ENCODE measurements around the gene PDF.
A peak's percentile ranks its signal among the peaks of the same experiment; 100 is the strongest.
"Not testable (repeated sequence)": the region's sequence is repeated elsewhere in the genome, so short reads cannot be mapped to it uniquely, and the experiment has no call there.

Gene PDF
- total RNA-seq, result 0.12 to 3.2 (median 0.65) reads per million in 18 experiments

DNA sequence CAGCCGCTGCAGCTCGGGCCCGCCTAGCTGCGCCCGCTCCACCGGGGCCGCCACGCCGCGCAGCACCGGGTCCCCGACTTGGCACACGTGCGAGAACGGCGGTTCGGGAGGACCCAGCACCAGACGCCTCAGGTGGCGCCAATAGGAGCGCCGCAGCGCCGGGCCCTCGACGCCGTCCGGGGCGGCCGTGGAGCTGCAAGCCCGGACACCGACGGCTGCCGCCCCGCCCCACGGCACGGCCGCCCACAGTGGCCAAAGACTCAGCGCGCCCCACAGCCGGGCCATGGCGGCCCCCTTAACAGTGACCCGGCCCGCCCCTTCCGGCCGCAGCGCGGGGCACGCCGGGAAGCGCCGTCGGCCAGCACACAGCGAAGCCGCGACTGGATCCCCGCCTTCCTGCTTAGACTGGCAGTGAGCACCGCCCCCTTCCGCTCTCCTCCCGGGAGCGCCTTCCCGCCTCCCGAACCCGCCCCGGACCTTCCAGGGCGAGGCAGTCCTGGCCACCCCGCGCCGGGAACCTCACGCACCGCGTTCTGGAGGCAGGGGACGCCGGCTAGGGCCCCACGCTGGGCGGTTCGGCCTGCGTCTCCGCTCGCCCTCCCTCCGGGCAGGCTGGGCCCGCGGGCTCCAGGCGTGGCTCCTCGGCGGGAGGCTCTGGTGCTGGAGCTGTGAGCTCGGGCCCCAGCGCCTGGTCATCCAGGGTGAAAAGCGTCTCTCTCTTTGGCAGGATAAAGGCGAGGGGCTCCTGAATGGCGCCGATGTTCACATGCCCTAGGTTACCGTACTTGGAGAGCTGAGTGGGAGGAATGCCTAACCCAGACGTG is at the start of gene PDF:
Gene PDF (minus strand): TSS at position 303 of the 824 bp plus-strand sequence. CDS start 18 bp downstream, at position 285.
- peak; percentile 92 to 94 for DNase-seq

- DNase-seq, result no peak
Measured at GRCh38 chr16:69378760-69379159, 48.4 kb upstream of the PDF start.

DNA sequence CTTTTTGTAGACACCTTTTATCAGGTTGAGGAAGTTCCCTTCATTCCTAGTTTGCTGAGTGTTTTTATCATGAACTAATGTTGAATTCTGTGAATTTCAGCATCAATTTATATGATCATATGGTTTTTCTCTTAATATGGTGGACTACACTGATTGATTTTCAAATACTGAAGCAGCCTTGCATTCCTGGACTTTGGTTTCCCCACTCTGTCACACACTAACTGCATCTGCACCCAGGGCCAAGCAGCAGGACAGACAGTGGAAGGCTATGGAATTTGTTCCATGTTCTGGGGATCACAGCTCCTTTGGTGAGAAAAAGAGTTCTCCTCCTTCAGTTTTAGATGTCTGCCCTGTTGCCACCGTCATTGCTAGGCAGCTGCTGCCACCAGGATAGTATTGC is 47.6 kb upstream of the PDF start:
- no peak for DNase-seq

DNA sequence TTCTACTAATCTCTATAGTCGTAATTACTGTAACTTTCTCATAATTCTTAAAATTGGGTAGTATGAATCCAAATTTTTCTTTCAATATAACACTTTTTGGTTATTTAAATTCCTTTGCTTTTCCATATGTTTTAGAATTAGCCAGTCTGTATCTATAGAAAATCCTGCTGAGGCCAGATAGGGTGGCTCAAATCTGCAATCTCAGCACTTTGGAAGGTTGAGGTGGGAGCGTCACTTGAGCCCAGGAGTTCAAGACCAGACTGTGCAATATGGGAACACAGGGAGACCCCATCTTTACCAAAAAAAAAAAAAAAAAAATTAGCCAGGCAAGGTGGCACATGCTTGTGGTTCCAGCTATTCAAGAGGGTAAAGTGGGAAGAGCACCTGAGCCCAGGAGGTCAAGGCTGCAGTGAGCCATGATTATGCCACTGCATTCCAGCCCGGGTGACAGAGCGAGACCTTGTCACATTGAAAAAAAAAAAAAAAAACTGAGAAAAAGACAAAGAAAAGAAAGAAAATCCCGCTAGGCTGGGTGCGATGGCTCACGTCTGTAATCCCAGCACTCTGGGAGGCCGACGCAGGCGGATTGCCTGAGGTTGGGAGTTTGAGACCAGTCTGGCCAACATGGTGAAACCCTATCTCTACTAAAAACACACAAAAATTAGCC is 46.1 kb upstream of the PDF start:
- DNase-seq, result no peak

DNA sequence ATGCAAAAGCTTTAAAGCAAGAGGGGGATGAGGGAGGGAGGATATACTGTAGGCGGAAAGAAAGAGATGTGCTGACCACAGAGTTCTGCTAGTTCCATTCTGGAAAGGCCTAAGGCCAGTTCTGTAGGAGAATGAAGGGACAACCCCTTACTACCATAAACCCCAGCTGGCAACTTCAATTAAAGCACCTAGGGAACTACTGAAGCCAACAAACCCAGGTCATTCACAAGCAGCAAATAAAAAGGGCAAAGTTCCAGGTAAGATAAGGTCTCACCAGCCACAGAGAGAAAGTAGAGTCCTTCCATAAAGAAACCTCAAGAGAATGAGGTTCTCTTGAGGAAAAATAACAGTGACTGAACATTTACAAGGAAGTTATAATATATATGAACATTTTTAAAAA is 42.6 kb upstream of the PDF start:
- no peak for DNase-seq

- no peak for DNase-seq
Measured at GRCh38 chr16:69371564-69371963, 41.2 kb upstream of the PDF start.

DNA sequence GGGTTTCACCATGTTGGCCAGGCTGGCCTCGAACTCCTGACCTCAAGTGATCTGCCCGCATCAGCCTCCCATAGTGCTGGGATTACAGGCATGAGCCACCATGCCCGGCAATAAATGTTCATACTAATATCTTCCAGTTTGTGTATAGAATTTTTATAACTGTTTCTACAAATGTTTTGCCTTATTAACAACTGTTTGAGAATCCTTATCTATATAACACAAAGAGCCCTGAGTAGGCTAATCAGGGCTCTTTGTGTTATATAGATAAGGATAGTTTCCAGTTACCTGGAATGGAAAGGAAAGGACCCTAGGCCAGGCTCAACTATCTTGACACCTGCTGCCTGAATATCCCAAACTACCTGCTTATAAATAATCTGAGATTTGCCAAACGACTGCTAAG is 38.5 kb upstream of the PDF start:
- DNase-seq, result no peak

DNA sequence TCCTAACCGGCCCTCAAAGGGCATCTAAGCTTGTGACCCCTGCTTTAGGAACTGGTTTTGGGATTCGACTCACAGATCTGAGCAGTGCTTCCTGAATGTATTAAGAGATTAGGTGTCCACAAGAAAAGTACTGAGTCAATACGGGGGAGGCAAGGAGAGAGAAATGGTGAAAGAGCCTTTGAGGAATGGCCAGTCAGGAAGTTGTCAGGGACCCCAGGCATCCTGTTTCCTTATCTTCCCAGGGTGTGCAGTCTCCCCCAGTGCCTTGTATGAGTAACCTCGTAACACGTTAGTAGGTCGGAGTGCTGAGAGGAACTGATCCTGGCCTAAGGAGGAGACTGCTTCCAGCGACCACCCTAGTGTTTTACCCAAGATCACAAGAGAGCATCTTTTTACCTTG is 37.6 kb upstream of the PDF start:
- DNase-seq, result no peak

GRCh38 chr16:69366431-69366830 is 36.0 kb upstream of the PDF start:
- no peak for DNase-seq

DNA sequence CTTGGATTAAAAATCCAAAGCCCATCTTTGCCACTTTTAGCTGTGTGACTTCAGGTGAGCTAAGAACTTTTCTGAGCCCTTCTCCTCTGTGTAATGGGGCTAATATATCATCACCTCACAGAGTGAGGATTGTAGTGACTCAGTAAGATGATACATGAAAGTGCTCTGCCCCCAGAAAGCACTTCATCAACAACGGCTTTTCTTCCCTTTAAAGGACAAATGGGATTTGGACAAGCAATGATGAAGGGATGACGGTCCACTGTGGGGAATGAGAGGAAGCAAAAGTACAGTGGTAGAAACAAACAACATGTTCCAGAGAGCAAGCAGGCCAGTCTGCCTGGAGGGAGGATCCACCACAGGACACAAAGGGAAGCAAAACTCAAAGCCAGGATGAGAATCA is 35.5 kb upstream of the PDF start:
- no peak for DNase-seq

GRCh38 chr16:69364088-69364487 is 33.7 kb upstream of the PDF start:
- DNase-seq, result no peak

DNA sequence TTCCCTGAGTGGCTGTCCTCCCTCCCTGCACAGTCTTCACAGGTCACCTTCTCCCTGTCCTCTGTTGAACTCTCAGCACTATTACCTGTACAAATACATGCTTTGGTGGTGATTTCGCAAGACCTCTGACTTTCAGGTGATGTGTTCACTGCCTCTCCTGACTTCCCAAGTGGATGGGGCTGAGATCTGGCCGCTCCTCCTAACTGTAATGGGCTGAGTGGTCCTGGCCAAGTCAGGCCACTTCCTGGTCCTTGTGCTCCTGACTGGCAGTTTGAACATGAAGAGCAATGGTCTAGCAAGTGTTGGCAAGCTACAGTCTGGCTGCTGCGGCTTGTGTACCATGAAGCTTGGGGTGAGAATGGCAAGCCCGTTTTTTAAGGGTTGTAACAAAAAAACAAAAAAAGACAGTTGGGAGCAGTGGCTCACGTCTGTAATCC is 32.9 kb upstream of the PDF start:
- DNase-seq, result no peak

DNA sequence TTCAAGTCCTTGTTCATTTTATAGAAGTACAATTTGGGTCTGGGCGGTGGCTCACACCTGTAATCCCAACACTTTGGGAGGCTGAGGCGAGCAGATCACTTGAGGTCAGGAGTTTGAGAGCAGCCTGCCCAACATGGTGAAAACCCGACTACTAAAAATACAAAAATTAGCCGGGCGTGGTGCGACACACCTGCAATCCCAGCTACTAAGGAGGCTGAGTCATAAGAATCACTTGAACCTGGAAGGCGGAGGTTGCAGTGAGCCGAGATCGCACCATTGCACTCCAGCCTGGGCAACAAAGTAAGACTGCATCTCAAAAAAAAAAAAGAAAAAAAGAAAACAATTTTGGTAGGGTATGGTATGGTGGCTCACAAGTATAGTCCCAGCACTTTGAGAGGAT is 29.7 kb upstream of the PDF start:
- DNase-seq, result not testable (repeated sequence)

DNA sequence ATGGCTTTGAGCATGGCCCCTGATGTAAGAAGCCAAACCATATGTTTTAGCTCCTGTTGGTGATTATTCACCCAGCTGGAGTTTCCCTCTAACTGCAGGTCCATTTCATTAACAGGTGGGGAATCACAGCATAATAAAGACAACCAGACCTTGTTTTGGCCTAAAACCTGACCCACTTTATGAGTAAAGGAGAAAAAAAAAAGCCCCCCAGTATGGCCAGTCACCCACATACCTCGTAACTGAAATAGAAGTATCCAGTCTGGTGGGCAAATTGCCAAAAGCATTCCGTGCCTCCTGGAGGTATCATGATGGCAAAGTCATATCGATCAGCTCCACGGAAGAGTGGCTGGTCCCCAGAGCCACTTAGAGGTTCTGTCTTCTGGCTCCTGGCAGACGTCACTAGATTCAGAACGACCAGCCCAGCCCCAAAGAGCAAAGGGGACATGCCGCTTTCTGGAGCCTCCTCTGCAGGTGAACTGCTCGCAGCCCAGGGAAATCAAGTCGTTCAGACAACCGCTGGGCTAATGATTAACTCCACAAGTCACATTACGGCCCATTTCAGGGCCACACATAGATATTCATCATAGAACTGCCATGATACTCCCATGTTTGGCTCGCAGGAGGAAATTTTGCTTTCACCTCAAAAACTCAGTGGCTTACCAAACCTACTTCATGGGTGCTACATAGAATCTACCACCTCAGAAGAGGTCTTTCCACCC is 21.1 kb upstream of the PDF start, which contains the start of gene TMED6:
Gene TMED6 (minus strand): TSS at position 478 of the 719 bp plus-strand sequence. CDS start 33 bp downstream, at position 445.
- no peak for DNase-seq

DNA sequence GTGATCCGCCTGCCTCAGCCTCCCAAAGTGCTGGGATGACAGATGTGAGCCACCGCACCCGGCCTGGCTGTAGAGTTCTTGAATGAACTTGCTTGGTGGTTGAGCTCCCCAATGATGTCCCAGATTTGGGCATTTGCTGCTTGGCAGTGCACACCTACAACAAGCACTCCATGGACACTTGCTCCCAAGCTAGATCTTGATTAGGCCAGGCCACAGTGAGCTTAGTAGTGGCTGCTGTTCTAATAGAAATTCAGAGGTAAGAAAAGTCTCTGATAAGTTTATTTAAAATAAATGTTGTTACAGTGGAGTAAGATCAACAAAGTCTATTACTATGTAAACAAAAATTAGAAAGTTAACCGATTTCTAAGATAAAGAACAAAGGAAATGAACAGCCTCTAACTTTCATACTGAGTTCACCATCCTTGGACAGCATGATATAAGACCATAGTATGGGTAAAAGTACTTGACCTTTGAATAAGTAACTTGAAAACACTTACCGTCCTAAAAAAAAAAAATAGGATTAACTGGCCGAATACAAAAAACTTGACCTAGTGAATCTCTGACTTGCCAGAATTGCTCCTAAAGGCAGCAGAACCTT is 20.2 kb upstream of the PDF start:
- DNase-seq, result no peak

- no peak for DNase-seq
Measured at GRCh38 chr16:69349536-69349935, 19.1 kb upstream of the PDF start.

DNA sequence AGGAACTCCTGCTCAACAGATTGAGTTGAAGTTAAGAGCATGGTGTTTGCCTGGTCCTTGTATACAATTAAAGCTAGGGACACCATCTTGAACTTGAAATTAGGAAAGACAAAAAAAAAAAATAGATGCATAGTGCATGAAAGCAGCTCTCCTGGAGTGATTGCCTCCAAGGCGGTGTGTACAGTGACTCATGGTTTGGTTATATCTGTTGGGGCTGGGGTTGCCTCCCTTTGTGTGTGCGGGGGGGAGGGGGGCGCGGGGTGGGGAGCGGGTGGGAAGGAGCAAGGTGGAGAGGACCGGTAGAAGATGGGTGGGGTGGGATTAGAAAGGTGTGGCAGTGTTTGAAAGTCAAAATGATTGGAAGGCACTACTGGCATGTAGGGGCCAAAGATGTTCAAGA is 17.8 kb upstream of the PDF start:
- DNase-seq, result no peak

GRCh38 chr16:69346683-69347082 is 16.3 kb upstream of the PDF start:
- DNase-seq, result peak in 1 of 2 donors; percentile 19

DNA sequence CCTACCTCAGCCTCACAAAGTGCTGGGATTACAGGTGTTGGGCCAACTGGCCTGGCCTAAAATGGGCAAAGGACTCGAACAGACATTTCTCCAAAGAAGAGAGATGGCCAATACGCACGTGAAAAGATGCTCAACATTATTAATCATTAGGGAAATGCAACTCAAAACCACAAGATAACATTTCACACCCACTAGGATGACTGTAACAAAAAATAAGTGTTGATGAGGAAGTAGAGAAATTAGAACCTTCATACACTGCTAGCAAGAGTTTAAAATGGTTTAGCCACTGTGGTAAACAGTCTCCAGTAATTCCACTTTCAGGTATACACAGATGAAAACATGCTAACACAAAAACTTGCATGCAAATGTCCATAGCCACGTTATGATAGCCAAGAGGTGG is 15.5 kb upstream of the PDF start:
- DNase-seq, result peak; percentile 58 to 79

DNA sequence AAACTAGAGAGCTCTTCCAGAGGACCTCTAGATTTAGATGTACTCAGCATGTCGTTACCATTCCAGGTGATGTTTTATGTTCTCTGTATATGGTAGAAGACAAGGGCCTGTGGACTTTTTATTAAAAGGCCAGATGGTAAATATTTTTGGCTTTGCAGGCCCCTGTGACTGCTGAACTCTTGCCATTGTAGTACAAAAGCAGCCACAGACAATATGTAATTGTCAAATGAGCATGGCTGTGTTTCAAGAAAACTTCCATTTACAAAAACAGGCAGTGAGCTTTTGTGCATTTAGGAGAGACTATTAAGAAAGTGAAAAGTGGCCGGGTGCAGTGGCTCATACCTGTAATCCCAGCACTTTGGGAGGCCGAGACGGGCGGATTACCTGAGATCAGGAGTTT is 13.8 kb upstream of the PDF start:
- DNase-seq, result no peak

DNA sequence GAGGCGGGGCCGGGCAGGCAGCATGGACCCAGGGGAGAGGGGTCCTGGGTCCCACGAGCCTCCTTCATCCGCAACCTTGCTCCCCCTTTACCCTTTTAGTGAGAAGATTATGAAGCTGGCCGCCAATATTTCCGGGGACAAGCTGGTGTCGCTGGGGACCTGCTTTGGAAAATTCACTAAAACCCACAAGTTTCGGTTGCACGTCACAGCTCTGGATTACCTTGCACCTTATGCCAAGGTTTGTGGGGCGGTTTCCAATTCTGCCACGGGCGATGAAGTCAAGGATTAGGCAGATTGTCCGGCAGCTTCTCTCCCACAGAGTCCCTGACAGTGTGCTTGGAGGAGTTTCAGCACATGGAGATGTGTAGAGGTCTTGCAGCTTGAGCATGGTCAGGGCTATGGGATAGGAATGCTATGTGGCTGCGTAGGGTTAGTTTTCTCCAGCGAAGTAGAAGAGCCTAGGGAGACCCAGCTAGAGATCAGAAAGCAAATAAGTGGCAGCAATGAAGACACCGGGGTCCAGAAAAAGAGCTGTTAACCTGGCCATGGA is 9.8 kb upstream of the PDF start:
- no peak for DNase-seq

GRCh38 chr16:69339289-69340094 is 9.1 kb upstream of the PDF start, which contains the start of the genes COG8 and NIP7:
TSS of gene COG8 (minus strand) at chr16:69339564. CDS start at chr16:69339552, 12 bp downstream.
TSS of gene NIP7 (plus strand) at chr16:69339772. CDS start at chr16:69339830, 58 bp downstream.
- peak; percentile 98 for DNase-seq

Data from inflammatory macrophage (primary cell).